C1 segment of cervical spinal cord (tissue), 14 donors: Measurements from ENCODE around the gene TSEN2.
"Not testable (repeated sequence)": the region's sequence is repeated elsewhere in the genome, so short reads cannot be mapped to it uniquely, and the experiment has no call there.

Experiments used
- DNase-seq, 14 donors: peaks; one replicate each; lab custom pipeline; 2025; lab: John Stamatoyannopoulos, UW

The TSEN2 gene

GRCh38 chr3:12471241-12471640, 13.0 kb upstream of the TSEN2 start:
- no peak for DNase-seq

DNA sequence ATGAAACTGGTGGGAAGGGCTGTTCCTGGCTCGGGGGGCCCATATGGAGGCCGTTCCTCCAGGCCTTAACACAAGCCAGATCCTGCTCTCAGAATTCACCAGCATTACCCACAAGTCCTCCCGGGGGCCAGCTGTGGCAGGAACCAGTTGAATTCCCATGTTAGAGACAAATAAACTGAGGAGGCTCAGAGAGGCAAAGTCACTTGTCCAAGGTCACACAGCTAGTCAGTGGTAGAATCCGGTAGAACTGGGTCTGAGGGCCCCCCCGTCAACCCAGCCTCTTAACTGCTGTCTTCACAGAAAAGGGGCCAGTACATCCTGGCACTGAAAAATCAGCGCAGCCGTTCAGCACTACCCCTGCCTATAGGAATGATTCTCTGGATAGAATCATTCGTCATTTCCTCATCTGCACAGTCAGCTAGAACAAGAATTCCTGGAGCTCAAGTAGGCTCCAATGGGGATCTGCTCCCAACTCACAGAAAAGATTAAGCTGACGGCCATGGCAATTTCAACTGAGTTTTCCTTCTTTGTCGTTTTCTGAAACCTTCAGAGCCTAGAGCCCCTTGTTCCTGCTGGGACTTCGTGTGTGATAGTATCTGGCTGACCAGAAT, 12.2 kb upstream of the TSEN2 start:
- DNase-seq = no peak

- DNase-seq = no peak
These were observed 11.5 kb upstream of the TSEN2 start for GRCh38 chr3:12472796-12473195.

GRCh38 chr3:12473511-12473910, 10.8 kb upstream of the TSEN2 start:
- no peak for DNase-seq

GRCh38 chr3:12476238-12476897, 7.9 kb upstream of the TSEN2 start:
- no peak for DNase-seq

- no peak for DNase-seq
These were observed 7.0 kb upstream of the TSEN2 start for GRCh38 chr3:12477256-12477655.

DNA sequence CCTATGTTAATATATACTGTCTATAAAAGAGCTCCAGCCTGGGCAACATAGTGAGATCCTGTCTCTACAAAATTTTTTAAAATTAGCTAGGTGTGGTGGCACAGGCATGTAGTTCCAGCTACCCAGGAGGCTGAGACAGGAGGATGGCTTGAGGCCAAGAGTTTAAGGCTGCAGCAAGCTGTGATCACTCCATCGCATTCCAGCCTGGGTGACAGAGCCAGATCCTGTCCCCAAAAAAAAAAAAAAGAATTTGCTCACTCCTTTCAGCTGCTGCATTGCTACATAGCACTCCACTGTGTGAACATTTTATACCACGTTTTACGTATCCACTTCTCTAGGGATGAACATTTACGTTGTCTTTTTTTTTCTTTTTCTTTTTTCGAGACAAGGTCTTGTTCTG, 6.0 kb upstream of the TSEN2 start:
- DNase-seq = peak in 1 of 14 donors; percentile 31

DNA sequence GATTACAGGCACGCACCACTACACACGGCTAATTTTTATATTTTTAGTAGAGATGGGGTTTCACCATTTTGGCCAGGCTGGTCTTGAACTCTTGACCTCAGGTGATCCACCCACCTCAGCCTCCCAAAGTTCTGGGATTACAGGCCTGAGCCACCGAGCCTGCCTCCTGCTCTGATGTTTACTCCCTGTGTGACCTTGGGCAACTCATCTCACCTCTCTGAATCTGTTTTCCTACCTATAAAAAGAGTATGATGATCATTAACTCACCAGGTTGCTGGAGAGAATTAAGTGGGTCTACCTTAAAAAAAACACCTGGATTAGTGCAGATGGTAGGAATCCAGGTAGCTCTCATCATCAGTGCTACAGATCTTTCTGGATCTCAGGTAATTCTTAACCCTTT, 5.1 kb upstream of the TSEN2 start:
- not testable (repeated sequence) for DNase-seq

DNA sequence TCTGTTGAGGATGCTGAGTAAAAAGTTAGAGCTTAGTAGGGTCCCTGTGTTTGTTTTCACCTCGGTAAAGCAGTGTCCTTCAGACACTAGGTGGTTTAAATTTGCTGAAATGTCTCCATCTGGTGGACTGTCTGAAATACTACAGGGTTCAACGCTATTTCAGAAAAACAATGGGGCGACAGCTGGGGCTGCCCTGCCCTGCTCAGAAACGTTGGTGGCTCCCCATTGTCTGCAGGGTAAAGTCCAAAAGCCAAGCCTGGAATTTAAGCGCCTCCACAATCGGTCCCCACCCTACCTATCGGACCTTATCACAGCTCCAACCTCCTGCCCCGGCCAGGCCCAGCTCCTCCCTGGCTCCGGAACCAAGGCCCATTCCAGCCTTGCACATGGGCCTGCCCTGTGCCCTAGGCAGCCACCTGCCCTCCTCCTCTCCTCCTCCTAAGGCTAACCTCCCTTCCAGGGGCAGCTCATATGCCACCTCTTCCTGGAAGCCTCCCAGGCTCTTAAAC, 4.3 kb upstream of the TSEN2 start:
- DNase-seq = peak in 4 of 14 donors; percentile 2 to 18 (median 6)

DNA sequence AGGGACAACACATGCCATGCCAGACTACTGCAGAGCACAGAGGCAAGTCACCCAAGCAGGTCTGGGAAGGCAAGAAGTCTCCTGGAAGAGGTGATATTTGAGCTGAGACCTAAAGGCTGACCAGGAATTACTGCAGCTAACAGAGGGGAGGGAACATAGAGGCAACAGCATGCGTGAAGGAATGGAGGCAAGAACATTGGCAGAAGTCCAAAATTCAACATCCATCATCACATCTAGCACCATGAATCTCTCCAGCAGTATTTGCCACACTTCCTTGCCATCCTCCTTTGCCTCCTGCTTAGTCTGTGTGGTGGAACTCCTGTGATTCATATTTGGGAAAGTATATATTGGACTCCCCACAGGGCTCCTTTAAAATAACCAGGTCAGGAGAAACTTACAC, 870 bp upstream of the TSEN2 start:
- peak in 2 of 14 donors; percentile 26 to 50 for DNase-seq

GRCh38 chr3:12483872-12484197, 445 bp upstream of the TSEN2 start:
- no peak for DNase-seq

GRCh38 chr3:12484983-12485327, 675 bp downstream of the TSEN2 start:
- DNase-seq = no peak

DNA sequence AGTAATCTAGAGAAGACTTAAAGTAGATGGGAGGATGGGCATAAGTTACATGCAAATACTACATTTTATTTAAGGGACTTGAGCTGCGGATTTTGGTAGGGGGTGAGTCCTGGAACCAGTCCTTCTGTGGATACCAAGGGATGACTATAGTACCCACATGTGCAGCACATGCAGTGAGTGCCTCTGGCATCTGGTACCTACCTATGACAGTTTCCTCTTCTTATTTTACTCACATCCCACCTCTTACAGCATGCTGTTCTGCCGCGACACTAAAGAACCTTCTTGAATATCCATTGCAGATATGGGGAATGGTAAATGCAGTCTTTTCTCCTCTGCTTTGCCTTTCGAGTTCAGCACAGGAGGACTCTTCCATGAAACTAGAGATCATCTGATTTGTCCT, 1.7 kb downstream of the TSEN2 start:
- DNase-seq = no peak

GRCh38 chr3:12486916-12487315, 2.6 kb downstream of the TSEN2 start:
- no peak for DNase-seq

GRCh38 chr3:12487336-12487735, 3.1 kb downstream of the TSEN2 start:
- no peak for DNase-seq

DNA sequence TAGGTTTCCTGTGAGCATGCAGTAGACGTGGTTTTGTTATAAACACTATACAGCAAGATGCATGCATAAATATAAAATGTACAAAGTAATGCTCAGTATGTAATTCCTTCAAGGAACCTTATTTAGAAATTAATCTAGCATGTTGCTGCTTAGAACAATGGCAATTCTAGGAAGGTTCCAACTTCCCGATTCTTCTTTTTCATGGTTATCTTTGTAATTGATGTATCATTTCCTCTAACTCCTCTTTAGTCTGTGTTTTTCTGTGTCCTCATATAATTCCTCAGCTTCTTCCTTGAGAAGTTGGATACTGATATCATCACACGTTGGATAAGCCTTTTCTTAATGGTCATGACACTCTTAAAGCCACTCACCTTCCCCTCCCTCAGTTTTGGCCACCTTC, 3.5 kb downstream of the TSEN2 start:
- no peak for DNase-seq

GRCh38 chr3:12489368-12489767, 5.1 kb downstream of the TSEN2 start:
- no peak for DNase-seq

- DNase-seq = peak in 1 of 14 donors; percentile 71
These were observed 5.6 kb downstream of the TSEN2 start for GRCh38 chr3:12489832-12490231.

DNA sequence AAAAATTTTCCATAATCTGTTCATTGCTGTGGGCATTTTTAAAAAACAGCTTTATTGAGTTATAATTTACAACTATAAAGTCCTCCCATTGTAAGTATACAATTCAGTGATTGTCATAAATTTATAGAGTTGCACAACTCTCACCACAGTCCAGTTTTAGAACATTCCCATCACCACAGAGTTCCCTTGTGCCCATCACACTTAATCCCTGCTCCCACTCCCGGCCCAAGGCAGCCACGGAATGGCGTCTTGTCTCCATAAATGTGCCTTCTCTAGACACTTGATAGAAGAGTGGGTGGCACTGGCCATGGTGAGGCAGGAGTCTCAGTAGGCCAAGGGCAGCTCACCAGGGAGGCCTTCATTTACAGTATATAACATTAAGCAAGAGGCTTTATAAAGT, 6.3 kb downstream of the TSEN2 start:
- DNase-seq = no peak

GRCh38 chr3:12495749-12496452, 11.6 kb downstream of the TSEN2 start:
- DNase-seq = no peak

DNA sequence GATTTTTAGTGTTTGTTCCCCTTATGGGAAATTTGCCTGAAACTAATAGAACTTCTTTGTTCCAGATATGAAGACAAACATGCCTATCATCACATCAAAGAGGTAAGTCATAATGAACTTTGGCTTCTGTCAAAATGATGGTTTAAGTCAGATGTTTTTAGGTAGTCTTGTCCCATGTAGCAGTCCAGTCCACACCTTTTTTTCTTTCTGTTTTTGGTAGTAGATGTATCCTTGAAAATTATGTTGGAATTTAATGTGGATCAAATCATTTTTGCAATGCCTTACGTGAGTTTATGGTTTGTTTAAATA, 12.1 kb downstream of the TSEN2 start:
- DNase-seq = no peak

- no peak for DNase-seq
These were observed 15.2 kb downstream of the TSEN2 start for GRCh38 chr3:12499474-12499873.

- no peak for DNase-seq
These were observed 17.2 kb downstream of the TSEN2 start for GRCh38 chr3:12501360-12502020.
